ENCODE measurements around the gene EPYC.

DNA sequence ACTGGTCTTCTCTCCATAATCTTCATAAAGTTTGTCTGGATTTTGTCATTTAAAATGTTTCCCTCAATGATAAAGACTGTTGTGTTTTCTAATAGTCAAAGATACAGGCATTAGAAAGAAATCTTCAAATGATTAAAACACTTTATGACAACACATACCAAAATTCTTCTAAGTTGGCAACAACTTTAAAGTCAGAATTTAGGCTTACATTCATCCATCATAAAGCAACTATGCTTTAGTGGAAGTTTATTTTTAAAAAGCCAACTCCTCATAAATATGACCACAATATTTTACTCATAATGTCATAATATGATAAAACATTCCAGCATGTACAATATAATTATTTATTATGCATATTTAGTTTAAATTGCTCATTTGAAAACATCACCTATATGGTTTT is 32.5 kb downstream of the EPYC start:
- TF ChIP-seq, protein P1, sequence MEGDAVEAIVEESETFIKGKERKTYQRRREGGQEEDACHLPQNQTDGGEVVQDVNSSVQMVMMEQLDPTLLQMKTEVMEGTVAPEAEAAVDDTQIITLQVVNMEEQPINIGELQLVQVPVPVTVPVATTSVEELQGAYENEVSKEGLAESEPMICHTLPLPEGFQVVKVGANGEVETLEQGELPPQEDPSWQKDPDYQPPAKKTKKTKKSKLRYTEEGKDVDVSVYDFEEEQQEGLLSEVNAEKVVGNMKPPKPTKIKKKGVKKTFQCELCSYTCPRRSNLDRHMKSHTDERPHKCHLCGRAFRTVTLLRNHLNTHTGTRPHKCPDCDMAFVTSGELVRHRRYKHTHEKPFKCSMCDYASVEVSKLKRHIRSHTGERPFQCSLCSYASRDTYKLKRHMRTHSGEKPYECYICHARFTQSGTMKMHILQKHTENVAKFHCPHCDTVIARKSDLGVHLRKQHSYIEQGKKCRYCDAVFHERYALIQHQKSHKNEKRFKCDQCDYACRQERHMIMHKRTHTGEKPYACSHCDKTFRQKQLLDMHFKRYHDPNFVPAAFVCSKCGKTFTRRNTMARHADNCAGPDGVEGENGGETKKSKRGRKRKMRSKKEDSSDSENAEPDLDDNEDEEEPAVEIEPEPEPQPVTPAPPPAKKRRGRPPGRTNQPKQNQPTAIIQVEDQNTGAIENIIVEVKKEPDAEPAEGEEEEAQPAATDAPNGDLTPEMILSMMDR (IDR thresholded peaks at IDR 0.05; ENCODE audit: borderline replicate concordance, extremely low read depth, low read length, poor library complexity, severe bottlenecking), result no peak
- TF ChIP-seq EZH2 (IDR thresholded peaks at IDR 0.05; ENCODE audit: borderline replicate concordance, low read depth, low read length, severe bottlenecking), result no peak
